ENCODE measurements around the gene SEPHS1. TPM values are rescaled to one million over a fixed set of nuclear protein-coding genes. Genes with fewer than 3 reads are reported as not detected.

SEPHS1 gene
- total and polyA plus RNA-seq, 11 donors, result 14.6 to 36.7 (median 31.1) TPM

GRCh38 chr10:13352519-13352918 lies 4.4 kb upstream of the SEPHS1 start:
- DNase-seq, result no peak
- WGBS, 4 donors, result 37 to 65% (median 41%) methylated on average over 3 of the region's 3 CpGs
- Histone ChIP-seq H3K36me3 (no peaks in the 10 kb centered on the region), H3K27me3 (peaks cover 0 to 42% (median 32%) of the 10 kb centered on the region in 9 donors), H3K27ac (no peak overlapping the region), H3K4me3 (no peak overlapping the region), H3K9me3 (no peaks in the 10 kb centered on the region), H3K4me1 (peaks cover 0 to 18% (median 13%) of the 10 kb centered on the region in 12 donors)
- no peak for ATAC-seq
- intact Hi-C loops (cut with DNase I), result no loop called here
- TF ChIP-seq POLR2A (IDR thresholded peaks at IDR 0.05) (no peak), CTCF (IDR thresholded peaks at IDR 0.05) (peak in 4 of 12 donors; percentile 7 to 37 (median 17))

- Histone ChIP-seq H3K4me3 (no peak overlapping the region), H3K27ac (no peak overlapping the region), H3K27me3 (peaks cover 0 to 42% (median 30%) of the 10 kb centered on the region in 9 donors), H3K36me3 (no peaks in the 10 kb centered on the region), H3K9me3 (no peaks in the 10 kb centered on the region), H3K4me1 (peaks cover 0 to 20% (median 14%) of the 10 kb centered on the region in 12 donors)
- DNase-seq (no peak), ATAC-seq (no peak)
- TF ChIP-seq POLR2A (IDR thresholded peaks at IDR 0.05) (no peak), CTCF (IDR thresholded peaks at IDR 0.05) (no peak)
- WGBS, 4 donors, result 27 to 37% (median 31%) methylated on average over 10 to 11 of the region's 11 CpGs
- intact Hi-C loops (cut with DNase I), result no loop called here
Observed at GRCh38 chr10:13351340-13351915, 3.3 kb upstream of the SEPHS1 start.

GRCh38 chr10:13349463-13350274 lies 1.6 kb upstream of the SEPHS1 start:
- Histone ChIP-seq H3K4me3 (peak overlapping the region; percentile 66 to 93 (median 88)), H3K27me3 (peaks cover 0 to 35% (median 25%) of the 10 kb centered on the region in 9 donors), H3K36me3 (no peaks in the 10 kb centered on the region), H3K4me1 (peaks cover 0 to 35% (median 22%) of the 10 kb centered on the region in 12 donors), H3K9me3 (no peaks in the 10 kb centered on the region), H3K27ac (peak overlapping the region in 8 of 12 donors; percentile 80 to 98 (median 96))
- DNase-seq (peak; percentile 33 to 73 (median 50)), ATAC-seq (peak; percentile 12 to 48 (median 26))
- intact Hi-C loops (cut with DNase I), result loop anchor here in 6 of 10 donors (5.0 kb wide), 3 partner anchors 47 to 187 kb away; partner anchors contain the start of genes PHYH (in 4 of the 6) and MCM10 (in 1 of the 6)
- no peak for TF ChIP-seq POLR2A (IDR thresholded peaks at IDR 0.05)
- TF ChIP-seq CTCF (IDR thresholded peaks at IDR 0.05), result no peak
- whole genome bisulfite sequencing, 4 donors, result 1 to 2% (median 1%) methylated on average over 24 to 25 of the region's 25 CpGs
